HG03439 (cell line): ENCODE measurements around the gene MUC13.

ENCODE experiments used
- ATAC-seq: cut with Tn5 transposase; IDR thresholded peaks from one replicate; pipeline ENCODE4 v1.9.1; 2021; ENCODE audit warnings: mild to moderate bottlenecking, moderate library complexity; ENCODE audit not compliant: unreplicated experiment

MUC13 gene

DNA sequence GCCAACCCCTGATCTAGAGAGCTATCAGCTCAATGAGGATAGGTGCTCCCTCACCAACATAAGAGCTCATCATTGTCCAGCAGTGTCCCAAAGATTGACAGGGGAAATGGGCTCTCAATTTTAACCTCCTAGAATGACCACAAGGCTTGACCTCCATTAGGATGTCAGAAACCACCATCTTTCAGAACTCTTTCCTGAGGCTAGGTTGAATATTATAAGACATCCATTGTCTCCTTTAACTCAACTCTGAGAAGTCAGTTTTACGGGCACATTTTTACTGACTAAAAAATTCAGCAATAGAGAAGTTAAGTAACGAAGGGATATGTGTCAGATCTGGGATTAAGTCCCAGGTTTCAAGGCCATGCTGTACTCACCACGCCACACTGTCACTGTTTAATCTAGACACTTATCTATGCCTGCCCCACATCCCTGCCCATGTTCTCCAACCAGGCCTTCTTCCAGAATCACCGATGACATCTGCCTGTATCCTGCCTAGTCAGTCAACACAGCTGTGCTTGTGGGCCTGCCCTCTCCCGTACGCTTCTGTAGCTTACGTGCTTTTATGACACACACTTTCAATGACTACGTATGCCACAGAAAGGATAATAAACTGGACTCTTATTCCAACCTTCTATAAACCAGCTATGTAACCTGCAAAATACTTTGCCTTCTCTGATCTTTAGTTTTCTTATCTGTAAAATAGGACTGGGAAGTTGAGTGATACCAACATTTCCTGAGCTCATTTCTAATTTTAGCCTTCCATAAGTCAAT lies 17.1 kb upstream of the MUC13 start:
- ATAC-seq, result no peak

DNA sequence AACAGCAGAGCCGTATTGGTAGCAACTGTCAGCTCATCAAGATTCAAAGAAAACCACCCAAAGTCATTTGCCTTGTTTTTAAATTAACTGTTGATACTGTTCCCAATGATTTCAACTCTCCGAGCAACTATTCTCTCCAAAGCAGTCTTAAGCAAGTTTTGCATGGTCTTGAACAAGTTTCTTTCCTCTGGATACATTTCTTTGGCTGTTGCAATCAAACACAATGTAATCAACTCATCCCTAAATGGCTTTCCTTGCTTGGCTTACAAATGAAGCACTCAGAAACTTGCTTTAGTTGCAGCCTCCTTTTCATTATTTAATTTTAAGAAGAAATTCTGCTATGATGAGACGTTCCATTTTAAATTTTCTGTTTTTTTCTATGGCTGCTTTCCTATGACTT lies 15.5 kb upstream of the MUC13 start:
- no peak for ATAC-seq

DNA sequence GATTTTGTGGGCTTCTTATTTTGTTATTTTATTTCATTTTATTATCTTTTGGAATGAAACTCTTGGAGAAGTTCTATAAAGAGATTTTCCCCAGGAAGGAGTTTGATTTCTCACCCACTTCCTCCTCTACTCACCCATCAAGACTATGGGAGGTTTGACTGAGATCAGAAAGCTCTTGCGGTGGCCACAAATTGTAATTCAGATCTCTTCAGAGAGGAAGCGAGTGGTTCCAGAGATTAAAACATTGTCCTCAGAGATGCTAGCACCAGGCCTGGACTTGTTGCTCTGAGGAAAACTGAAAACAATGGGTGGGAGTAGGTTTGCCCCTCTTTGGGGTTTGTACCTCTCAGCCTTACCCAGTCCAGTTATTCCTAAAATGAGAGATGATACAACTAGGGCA lies 8.1 kb upstream of the MUC13 start:
- no peak for ATAC-seq

DNA sequence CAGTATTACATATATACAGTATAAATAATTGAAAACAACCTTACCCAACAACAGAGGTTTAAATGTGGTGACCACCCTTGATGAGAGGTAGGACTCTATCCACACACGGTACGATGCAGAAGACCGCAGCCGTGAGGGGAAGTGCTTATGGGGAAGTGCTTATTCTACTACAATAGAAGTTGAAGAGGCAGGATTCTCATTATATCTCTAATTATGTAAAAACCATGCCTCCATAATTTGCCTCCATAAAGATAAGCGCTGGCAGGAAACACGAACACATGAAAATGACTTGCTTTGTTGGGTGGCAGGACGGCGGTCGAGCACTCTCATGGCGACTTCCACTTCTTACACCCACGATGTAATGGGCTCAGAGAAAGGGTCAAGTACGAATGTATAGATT lies 7.2 kb upstream of the MUC13 start:
- no peak for ATAC-seq

DNA sequence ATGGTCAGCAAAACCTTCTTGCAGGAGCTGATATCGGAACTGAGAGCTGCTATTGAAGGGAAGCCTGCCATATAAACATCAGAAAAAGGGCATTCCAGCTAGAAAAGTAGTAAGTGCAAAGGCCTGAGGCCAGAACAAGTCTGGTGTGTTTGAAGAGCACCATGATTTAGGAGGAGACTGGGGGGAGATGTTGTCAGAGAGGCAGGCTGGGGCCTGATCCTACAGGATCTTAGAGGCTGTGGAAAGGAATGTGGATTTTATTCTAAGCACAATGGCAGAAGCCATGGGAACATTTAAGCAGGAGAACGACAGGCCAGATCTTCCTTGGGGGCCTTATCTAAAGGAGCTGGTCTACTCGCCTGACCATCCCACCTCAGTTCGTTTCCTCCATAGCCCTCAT lies 5.1 kb upstream of the MUC13 start:
- ATAC-seq, result no peak

DNA sequence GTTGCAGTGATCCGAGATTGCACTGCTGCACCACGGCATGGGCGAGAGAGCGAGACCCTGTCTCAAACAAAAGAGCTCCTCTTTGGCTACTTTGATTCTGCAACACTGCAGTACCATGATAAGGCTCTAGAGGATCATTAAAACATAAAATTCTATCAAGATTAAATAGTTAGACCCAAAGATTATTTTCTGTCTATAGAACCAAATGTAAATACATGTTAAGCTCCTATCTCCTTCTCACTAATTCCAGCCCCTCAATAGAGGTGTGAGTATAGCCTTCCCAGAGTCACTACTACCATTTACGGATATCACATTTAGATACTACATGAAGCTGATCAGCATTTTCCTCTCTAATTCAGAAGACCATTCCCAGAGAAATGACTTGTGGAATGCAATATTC lies 4.3 kb upstream of the MUC13 start:
- no peak for ATAC-seq

DNA sequence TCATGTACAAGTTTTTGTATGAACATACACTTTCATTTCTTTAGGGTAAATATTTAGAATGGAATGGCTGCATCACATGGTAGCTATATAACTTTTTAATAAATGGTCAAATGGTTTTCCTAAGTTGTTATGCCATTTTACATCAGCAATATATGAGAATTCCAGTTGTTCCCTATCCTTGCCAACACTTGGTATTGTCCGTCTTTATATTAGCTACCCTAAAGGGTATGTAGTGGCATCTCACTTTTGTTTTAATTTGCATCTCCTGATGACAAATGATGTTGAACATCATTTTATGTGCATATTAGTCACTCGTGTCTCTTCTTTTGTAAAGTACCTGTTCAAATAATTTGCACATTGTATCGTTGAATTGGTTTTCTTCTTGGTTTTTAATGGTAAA lies 2.5 kb upstream of the MUC13 start:
- no peak for ATAC-seq

DNA sequence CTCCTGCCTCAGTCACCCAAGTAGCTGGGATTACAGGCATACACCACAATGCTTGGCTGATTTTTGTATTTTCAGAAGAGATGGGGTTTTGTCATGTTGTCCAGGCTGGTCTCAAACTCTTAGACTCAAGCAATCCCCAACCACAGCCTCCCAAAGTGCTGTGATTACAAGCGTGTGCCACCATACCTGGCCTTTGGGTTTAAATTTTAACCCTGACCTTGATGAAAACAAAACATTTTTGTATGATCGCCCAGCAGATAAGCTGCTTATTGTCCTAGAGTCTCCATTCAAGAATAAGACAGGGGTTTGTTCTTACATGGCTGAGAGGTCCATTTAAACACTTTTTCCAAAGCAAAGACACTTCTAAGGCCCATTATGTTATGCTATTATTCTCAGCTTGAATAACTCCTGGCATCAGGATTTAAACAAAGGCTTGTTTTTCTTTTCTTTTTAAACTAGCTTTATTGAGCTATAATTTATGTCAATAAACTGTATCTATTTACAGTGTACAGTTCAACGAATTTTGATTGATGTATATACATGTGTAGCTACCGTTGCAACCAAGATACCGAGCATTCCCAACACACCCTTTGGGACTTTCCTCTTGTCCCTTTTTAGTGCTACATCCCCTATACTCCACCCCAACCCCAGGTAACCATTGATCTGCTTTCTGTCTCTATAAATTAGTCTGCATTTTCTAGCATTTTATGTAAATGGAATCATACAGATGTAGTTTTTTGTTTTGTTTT lies 1.4 kb upstream of the MUC13 start:
- ATAC-seq, result no peak

DNA sequence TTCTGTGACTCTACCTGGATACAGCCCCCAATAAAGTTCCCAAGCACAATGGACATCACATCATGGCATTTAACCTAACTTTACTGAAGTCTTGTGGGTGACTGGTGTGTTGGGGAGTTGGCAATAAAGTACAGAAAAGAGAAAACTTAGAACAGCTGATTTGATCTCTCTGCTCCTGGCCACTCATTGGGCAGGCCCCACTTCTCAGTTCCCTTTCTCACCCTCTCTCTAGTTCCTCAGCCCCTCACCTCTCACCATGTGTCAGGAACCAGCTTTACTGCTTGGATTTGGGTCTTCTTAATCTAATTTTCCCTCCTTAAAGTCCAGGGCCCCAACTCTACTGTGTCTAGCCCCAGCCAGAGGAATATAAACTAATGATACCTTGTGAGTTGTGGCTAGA lies 713 bp upstream of the MUC13 start:
- no peak for ATAC-seq

DNA sequence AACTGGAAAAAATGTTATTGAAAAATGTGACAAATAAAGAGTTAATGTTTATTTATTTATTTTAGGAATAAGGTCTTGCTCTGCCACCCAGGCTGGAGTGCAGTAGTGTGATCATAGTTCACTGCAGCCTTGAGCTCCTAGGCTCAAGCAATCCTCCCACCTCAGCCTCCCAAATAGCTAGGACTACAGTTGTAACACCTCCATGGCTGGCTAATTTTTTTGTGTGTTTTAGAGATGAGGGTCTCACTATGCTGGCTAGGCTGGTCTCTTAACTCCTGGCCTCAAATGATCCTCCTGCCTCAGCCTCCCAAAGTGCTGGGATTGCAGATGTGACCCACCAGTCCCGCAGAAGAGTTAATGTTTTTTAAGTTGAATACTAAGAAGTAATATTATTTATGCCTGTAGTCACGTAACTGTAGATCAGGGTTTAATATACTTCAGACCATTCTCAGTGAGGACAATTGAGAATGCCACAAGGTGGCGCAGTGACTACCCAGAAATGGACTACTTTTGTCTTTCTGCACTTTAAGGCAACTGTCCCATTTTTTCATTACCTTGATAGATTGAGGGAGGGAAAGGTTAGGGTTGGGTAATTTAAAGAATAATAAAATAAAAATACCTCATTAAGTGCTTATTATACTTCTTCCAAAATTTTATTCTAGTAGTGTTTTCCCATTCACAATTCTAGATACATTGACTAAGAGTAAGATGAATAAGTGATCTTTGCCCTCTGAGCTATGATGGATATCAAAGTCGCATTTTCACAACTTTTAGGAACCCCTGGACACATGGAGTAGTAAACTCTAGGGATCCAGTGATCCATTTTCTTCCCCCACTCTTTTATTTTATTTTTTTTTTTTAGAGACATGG lies 6.0 kb downstream of the MUC13 start:
- no peak for ATAC-seq

DNA sequence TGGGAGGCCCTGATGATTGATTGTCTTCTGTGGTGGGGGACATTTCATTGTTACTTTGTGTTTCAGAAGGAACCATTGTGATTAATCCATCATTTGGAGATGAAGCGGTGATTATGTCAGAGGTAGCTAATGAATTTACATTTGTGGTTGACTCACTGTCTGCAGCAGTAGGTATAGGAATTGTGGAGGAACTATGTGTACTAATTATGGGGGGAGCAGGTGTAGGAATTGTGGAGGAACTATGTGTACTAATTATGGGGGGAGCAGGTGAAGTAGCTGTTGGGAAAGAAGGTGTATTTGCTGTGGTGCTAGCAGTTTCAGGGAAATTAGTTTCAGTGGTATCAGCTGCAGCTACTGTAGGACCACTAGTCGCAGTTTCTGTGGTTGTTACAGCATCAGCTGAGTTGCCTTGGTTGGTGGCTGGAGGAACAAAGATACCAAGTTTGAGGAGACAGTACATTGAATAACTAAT lies 6.9 kb downstream of the MUC13 start:
- ATAC-seq, result no peak

DNA sequence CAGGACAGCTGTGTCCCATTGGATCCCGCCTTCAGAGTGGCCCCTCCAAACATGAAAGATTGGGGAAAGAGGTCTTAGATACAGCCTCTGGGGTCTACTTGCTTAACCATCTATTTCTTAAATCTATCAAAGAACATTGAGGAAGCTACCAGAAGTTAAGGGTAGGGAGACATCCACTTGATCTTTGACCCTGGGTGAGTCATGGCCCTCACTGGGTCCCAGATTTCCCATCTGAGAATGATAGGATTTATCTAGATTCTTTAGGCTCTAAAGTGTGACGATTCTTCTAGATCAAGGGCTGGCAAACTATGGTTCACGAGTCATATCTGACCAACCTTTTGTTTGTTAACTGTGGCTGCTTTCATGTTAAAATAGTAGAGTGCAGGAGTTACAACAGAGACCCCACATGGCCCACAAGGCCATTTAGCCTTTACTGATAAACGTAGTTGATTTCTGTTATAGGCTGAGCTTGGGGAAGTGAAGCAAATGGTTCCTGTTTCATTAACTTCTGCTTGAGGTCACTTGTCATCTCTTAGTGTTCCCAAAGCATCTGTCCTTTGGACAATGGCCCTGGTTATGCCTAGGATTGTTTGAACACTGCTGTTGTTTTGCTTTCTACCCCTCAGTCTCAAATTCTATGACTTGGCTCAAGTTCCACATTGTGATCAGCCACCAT lies 8.0 kb downstream of the MUC13 start:
- no peak for ATAC-seq

DNA sequence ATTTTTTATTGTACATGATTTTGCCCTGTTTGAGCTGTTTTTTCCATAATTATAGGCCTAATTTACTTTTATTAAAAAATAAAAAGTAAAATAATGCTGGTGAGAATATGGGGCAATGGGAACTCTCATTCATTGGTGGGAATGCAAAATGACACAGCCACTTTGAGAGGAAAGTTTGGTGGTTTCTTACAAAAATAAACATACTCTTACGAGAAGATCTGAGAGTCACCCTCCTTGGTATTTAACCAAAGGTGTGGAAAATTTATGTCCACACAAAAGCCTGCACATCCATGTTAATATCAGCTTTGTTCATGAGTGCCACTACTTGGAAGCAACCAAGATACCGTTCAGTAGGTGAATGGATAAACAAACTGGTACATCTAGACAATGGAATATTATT lies 9.8 kb downstream of the MUC13 start:
- no peak for ATAC-seq

DNA sequence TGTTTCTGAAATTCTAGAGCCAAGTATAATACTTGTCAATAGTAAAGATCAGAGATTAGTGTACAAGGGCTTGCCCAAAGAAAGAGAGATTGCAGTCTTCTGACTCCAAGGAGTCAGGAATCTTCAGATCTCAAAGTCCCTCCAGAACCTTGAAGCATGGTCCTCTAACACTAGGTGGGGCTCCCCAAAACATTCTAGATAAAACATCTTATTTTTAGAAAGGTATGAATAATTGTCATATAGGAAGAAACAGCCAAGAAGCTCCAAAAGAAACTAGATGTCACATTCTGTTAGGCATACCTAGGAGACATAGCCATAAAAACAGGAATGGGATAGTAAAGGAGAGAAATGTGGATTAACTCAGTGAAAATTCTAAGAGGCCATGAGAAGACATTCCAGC lies 10.7 kb downstream of the MUC13 start:
- ATAC-seq, result no peak

DNA sequence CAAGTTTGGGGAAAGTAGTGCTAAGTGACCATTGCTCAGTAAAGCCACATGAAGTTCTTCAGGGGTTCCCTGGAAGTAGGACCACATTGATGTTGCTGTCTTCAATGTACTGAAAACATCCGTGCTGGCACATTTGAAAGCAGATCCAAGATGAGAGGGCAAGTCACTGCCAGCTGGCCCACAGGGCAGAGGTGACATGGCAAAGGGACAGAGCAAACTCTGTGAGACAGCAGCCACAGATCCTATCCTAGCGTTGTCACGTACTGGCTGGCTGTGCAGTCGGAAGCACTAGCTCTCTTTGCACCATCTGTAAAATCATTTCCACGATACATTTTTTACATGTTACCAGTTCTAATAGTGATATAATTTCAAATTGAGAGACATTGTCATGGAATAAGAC lies 13.8 kb downstream of the MUC13 start:
- ATAC-seq, result no peak

DNA sequence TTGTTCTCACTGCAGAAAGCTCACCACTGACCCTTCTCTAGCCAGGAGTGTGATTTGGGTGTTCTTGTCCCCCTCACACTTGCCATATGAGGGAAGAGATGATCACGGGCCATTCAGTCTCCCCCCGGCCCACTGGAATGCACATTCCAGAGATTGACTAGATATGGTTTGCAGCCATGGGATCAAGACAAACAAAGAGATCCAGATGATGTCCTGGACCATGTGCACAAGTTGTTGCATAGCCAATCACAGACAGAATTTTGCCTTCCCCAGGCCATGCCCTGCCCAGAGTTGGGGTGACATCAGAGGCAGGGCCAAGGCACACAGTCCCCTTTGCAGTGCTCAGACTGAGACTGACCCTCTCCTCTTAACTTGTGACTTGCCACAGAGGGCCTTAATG lies 14.8 kb downstream of the MUC13 start:
- no peak for ATAC-seq

DNA sequence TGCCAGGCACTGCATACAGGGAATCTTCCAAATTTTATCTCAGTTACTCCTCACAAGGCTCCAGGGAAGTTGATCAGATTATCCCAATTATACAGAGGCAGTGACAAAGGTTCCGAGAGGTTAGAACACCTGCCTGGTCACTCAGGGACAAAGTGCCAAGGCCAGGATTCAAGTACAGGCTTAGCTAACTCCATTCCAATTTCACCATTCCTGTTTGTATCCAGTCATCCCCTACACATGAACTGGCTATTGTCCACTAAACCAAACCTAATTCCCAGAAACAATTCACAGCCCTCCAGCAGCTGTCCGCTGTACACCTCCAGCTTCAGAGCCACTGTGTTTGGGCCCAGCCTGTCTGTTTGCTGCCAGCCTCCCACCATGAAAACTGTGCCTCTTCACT lies 16.0 kb downstream of the MUC13 start:
- no peak for ATAC-seq

DNA sequence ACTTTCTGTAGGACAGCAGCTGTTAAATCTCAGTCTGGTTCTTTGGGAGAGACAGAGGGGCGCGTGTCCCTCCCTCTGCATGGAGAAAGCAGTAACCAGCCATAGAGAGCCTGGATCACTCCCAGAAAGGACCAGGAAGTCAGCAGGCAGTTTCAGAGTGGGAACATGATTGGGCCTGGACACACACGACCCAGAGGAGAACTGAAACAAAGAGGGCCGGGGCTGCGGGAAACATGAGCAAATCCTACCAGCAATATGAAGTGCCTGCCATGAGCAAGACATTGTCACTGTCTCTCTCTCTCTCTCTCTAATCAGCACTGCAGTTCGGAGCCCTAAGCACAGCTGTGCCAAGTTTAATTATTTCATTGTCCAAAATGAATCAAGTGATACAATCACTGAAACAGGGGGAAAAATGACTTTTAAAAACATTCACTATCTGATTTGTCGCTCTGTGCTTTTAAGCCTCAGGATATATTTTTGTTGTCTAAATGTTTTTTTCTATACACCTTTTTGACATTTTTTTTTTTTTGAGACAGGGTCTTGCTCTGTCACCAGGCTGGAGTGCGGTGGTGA lies 17.6 kb downstream of the MUC13 start:
- ATAC-seq, result no peak

DNA sequence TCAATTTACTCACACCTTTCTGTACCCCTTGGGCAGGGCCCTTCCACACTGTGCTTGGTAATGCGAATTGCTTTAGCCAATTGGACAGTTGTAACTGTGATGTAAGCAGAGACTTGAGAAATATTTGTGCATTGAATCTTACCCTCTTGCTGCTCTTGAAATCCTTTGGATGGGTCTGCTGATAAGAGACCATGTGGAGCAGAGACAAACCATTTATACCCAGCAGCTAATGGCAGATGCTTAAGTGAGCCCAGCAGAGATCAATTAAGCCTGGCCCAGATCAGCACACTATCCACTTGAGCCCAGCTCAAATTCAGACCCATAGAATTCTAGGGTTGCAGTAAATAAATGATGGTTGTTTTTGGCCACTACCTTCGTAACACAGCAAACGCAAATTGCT lies 19.3 kb downstream of the MUC13 start:
- ATAC-seq, result no peak

DNA sequence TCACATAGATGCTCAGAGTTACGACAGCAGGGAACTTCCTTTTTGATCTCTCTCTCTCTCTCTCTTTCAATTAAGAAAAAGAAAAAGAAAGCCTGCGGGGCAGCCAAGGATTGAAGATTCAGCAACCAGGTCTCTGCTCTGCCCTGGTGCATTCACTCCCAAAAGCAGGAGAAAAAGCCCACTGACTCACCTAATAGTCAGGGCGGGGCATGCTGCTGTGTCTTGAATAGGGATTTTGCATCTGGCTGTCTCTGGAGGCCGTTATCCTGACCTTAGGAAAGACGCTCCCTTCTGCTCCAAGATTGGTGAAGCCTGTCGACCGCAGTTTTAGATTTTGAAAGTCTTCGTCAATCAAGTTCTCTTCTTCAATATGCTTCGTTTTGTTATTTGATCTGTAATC lies 26.6 kb downstream of the MUC13 start:
- no peak for ATAC-seq
